Measurements from ENCODE around the gene LRMDA.

DNA sequence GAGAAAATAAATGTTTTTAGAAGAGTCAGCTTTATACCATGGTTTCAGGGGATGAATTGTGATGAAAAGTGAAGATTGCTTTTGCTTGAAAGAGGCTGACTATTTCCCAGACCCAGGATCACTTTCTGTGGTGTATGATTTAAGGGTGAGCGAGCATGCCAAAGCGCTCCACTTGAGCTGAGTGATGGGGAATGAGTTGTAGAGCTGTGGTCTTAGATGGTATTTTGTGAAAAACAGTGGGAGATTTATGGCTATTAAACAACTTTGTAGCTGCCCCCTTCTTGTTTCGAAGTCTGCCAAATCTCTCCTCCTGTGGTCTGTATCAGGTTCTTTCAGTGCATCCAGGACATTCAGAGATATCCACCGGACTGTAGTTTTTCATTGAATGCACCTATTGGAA lies 888.2 kb downstream of the LRMDA start:
- TF ChIP-seq, protein P1, sequence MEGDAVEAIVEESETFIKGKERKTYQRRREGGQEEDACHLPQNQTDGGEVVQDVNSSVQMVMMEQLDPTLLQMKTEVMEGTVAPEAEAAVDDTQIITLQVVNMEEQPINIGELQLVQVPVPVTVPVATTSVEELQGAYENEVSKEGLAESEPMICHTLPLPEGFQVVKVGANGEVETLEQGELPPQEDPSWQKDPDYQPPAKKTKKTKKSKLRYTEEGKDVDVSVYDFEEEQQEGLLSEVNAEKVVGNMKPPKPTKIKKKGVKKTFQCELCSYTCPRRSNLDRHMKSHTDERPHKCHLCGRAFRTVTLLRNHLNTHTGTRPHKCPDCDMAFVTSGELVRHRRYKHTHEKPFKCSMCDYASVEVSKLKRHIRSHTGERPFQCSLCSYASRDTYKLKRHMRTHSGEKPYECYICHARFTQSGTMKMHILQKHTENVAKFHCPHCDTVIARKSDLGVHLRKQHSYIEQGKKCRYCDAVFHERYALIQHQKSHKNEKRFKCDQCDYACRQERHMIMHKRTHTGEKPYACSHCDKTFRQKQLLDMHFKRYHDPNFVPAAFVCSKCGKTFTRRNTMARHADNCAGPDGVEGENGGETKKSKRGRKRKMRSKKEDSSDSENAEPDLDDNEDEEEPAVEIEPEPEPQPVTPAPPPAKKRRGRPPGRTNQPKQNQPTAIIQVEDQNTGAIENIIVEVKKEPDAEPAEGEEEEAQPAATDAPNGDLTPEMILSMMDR (conservative IDR thresholded peaks at IDR 0.05; ENCODE audit: low read length) = no peak
- TF ChIP-seq EZH2phosphoT487 (IDR thresholded peaks at IDR 0.05; ENCODE audit: borderline replicate concordance, low read depth, low read length) = no peak

Data from OCI-LY7 (cell line).